LNCAP (cell line): ENCODE results near the gene TNNC1.

Experiments used
- TF ChIP-seq, protein P1 (sequence below): fragments of 450-650 bp; IDR thresholded peaks from 2 replicates; pipeline ENCODE4 v1.5.1; 2017; ENCODE audit warnings: mild to moderate bottlenecking

The TNNC1 gene

DNA sequence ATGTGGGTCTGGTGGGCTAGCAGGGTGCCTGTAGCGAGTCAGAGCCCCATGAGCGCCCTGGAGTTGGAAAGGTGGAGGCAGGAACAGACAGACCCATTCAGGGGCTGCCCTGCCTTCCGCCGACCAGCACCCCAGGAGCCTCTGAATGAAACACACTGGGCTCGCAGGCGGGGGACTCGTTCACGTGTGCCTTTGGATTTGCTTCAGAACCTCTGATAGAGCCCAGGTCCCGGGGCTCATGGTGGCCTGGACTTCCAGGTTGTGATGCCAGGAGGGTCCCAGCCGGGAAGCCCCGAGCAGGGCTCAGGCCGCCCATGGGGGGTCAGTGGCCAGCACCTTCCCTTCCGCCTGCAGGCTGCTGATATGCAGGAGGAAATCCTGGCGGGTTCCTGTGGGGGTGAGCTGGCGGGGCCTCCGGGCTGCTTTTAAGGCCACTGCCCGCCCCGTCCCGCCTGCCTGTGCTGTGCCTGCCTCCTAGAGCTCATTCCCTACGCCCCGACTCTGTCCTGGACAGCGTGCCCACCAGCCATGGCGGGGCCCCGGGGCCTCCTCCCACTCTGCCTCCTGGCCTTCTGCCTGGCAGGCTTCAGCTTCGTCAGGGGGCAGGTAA lies 41.1 kb upstream of the TNNC1 start, which contains the start of gene STAB1:
STAB1 (plus strand) TSS at position 453 of the 610 bp plus-strand sequence; CDS start at position 529, 76 bp downstream.
- TF ChIP-seq, protein P1, sequence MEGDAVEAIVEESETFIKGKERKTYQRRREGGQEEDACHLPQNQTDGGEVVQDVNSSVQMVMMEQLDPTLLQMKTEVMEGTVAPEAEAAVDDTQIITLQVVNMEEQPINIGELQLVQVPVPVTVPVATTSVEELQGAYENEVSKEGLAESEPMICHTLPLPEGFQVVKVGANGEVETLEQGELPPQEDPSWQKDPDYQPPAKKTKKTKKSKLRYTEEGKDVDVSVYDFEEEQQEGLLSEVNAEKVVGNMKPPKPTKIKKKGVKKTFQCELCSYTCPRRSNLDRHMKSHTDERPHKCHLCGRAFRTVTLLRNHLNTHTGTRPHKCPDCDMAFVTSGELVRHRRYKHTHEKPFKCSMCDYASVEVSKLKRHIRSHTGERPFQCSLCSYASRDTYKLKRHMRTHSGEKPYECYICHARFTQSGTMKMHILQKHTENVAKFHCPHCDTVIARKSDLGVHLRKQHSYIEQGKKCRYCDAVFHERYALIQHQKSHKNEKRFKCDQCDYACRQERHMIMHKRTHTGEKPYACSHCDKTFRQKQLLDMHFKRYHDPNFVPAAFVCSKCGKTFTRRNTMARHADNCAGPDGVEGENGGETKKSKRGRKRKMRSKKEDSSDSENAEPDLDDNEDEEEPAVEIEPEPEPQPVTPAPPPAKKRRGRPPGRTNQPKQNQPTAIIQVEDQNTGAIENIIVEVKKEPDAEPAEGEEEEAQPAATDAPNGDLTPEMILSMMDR = no peak

DNA sequence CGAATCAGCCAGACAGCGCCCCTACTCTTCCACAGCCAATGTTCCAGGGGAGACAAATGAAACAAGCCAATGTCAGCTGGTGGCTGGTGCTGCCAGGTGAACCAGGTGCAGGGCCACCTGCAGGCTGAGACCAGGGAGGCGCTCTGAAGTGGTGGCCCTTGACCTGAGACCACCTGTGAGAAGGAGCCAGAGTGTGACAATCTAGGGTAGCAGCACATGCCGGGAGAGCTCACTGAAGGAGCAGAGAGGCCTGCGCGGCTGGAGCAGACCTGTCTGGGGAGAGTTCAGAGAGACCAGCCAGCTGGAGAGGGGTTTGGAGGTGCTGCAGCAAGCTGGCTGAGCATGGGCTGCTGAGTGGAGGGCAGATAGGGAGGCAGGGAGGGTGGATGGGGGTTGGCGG lies 40.6 kb upstream of the TNNC1 start:
- TF ChIP-seq, protein P1 = no peak

GRCh38 chr3:52493232-52494017 lies 39.6 kb upstream of the TNNC1 start:
- TF ChIP-seq, protein P1 = no peak

GRCh38 chr3:52492059-52492458 lies 38.2 kb upstream of the TNNC1 start:
- TF ChIP-seq, protein P1 = no peak

- TF ChIP-seq, protein P1 = no peak
Measured at GRCh38 chr3:52490939-52491526, 37.2 kb upstream of the TNNC1 start.

DNA sequence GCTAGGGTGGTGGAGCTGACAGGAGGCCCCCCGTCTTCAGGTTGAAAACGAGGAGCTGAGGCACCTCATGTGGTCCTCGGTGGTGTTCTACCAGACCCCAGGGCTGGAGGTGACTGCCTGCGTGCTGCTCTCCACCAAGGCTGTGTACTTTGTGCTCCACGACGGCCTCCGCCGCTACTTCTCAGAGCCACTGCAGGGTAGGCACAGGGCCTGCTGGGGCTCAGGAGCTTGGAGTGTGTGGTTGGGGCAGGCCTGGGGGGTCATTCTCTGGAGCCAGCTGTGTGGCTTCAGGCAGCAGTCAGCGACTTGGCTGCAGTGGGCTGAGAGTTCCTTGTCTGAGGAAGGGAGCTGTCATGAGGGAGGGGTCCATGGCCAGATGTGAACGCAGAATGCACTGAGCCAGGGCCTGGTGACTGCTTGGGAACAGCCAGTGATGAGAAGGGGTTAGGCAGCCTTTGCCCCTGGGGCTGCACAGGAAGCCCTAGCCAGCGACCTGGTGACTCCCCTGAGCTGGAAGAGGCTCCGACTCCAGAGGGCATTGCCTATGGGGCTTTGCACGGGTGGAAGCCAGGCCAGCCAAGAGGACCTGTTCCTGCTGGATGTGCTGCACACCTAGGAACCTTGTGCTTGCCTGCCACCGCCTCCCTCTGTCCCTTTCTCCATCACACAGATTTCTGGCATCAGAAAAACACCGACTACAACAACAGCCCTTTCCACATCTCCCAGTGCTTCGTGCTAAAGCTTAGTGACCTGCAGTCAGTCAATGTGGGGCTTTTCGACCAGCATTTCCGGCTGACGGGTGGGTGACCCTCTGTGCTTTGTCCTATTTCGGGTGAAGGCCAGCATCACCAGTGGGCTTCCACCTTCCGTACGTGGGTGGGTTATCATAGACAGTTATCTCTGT lies 36.4 kb upstream of the TNNC1 start:
- TF ChIP-seq, protein P1 = no peak

- TF ChIP-seq, protein P1 = no peak
Measured at GRCh38 chr3:52489453-52489852, 35.6 kb upstream of the TNNC1 start.
